Kidney epithelial cell (primary cell): ENCODE data around the gene CNTNAP2. TPM values are rescaled to one million over a fixed set of nuclear protein-coding genes. Genes with fewer than 3 reads are reported as not detected.

Experiments
- DNase-seq: peaks from one replicate; pipeline ENCODE4 v3.0.0-alpha.2; 2010; ENCODE audit warnings: low read depth
- H3K27me3 ChIP-seq: 2 replicates; pipeline ENCODE4 v1.6.0; 2011; ENCODE audit warnings: low read length; ENCODE audit not compliant: control insufficient read depth, insufficient read depth
- H3K36me3 ChIP-seq: 2 replicates; pipeline ENCODE4 v1.5.1; 2011; ENCODE audit warnings: low read length; ENCODE audit not compliant: control insufficient read depth, insufficient read depth
- H3K4me3 ChIP-seq: 2 replicates; pipeline ENCODE4 v1.5.1; 2011; ENCODE audit warnings: low read depth, mild to moderate bottlenecking, control low read depth, low read length
- CTCF ChIP-seq: IDR thresholded peaks from 2 replicates; pipeline ENCODE4 v1.5.1; 2011; ENCODE audit warnings: mild to moderate bottlenecking, moderate library complexity, low read length, control low read depth, inconsistent platforms; ENCODE audit not compliant: insufficient read depth, poor library complexity, severe bottlenecking
- total RNA-seq: library from RNA; depleted of rRNA; stranded (reverse); fragments of >200 nt; gene quantifications from 2 replicates; pipeline ENCODE4 v1.2.3, GENCODE V29; 2015

CNTNAP2 gene
- total RNA-seq, 1 donor from 2014 or later: 14.0 TPM

GRCh38 chr7:146661435-146661834, 544.8 kb downstream of the CNTNAP2 start:
- Histone ChIP-seq H3K36me3 (no peaks in the 10 kb centered on the region), H3K4me3 (no peak overlapping the region), H3K27me3 (peaks cover 2% of the 10 kb centered on the region)
- TF ChIP-seq CTCF: no peak
- no peak for DNase-seq

DNA sequence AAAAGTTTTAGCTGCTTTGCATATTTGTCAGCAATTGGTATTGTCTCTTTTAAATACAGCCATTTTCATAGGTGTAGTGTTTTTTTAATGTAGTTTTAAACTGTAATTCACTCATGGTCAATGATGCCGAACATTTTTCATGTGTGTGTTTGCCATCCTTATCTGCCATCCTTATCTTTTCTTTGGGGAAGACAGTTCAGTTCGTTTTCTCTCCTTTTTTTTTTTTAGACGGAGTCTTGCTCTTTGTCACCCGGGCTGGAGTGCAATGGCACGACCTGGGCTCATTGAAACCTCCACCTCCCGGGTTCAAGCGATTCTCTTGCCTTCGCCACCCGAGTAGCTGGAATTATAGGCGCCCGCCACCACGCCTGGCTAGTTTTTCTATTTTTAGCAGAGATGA, 545.3 kb downstream of the CNTNAP2 start:
- no peak overlapping the region for H3K4me3 ChIP-seq
- no peaks in the 10 kb centered on the region for H3K36me3 ChIP-seq
- no peak for TF ChIP-seq CTCF
- H3K27me3 ChIP-seq: peaks cover 2% of the 10 kb centered on the region
- DNase-seq: no peak

GRCh38 chr7:146665023-146665422, 548.4 kb downstream of the CNTNAP2 start:
- no peak overlapping the region for H3K4me3 ChIP-seq
- H3K36me3 ChIP-seq: no peaks in the 10 kb centered on the region
- DNase-seq: no peak
- no peak for TF ChIP-seq CTCF
- no peaks in the 10 kb centered on the region for H3K27me3 ChIP-seq

DNA sequence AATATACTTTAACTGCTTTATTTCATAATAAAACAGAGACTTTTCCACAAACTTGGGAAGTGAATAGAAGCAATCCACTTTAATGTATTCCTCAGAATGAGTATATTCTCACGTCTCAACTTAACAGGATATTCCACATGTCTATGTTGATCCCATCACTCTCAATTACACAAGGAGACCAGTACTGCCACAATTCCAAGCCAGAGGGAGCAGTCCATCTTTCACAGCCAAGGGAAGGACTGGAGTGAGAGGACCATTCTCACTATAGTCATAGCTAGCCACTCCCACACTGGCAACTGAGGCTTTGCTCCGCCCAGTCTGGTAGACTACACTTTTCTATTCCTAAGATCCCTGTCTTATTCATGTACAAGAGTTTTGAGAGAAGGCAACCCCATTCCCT, 553.9 kb downstream of the CNTNAP2 start:
- H3K27me3 ChIP-seq: no peaks in the 10 kb centered on the region
- TF ChIP-seq CTCF: no peak

DNA sequence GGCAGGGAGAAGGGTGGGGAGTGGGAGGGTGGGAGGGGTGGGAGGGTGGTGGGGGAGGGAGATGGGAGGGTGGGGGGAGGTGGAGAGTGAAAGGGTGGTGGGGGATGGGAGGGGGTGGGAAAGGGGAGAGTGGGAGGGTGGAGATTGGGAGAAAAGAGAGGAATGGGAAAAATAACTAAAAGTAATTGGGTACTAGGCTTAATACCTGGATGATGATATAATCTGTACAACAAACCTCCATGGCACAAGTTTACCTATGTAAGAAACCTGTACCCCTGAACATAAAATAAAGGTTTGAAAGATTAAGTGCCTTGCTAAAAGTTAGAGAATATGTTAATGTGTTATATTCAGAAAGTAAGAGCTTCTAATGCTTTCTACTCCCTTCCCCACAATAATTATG, 564.9 kb downstream of the CNTNAP2 start:
- no peak for TF ChIP-seq CTCF
- DNase-seq: no peak
- H3K27me3 ChIP-seq: no peaks in the 10 kb centered on the region

More for the DNA sequence above, 553.9 kb downstream of the CNTNAP2 start:
- no peak for DNase-seq
- no peaks in the 10 kb centered on the region for H3K36me3 ChIP-seq
- H3K4me3 ChIP-seq: no peak overlapping the region

DNA sequence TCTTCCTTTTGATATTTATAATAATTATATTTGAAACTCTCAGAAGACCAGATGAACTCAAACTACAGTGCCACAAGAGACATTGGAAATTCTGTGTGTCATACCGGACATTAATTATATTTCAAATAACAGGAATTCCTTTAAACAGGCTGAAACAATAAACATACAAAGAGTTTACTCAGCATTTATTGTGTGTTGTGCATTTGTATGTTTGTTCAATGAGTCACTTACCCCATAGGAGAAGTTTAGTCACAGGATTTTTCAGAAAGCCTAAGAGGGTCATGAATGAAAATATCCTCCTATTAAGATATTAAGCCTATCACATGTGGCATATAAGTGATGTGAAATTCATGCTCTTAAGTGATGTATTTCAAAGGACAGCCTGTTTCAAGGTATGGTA, 566.8 kb downstream of the CNTNAP2 start:
- no peak for TF ChIP-seq CTCF
- no peaks in the 10 kb centered on the region for H3K27me3 ChIP-seq
- DNase-seq: peak; percentile 4

More for the DNA sequence above, 564.9 kb downstream of the CNTNAP2 start:
- no peaks in the 10 kb centered on the region for H3K36me3 ChIP-seq
- H3K4me3 ChIP-seq: no peak overlapping the region

More for the DNA sequence above, 566.8 kb downstream of the CNTNAP2 start:
- Histone ChIP-seq H3K4me3 (no peak overlapping the region), H3K36me3 (no peaks in the 10 kb centered on the region)
